RKO (cell line): ENCODE results near the gene MBOAT7.
"Not testable (repeated sequence)": the region's sequence is repeated elsewhere in the genome, so short reads cannot be mapped to it uniquely, and the experiment has no call there.

Source experiments
- DNase-seq: peaks from one replicate; pipeline ENCODE4 v3.0.0-alpha.2; 2016; ENCODE audit warnings: low spot score

MBOAT7 gene

GRCh38 chr19:54188215-54188871 lies 1.0 kb downstream of the MBOAT7 start:
- peak; percentile 73 for DNase-seq

GRCh38 chr19:54186934-54187381 lies 2.4 kb downstream of the MBOAT7 start:
- no peak for DNase-seq

GRCh38 chr19:54186351-54186750 lies 3.0 kb downstream of the MBOAT7 start:
- DNase-seq, result no peak

DNA sequence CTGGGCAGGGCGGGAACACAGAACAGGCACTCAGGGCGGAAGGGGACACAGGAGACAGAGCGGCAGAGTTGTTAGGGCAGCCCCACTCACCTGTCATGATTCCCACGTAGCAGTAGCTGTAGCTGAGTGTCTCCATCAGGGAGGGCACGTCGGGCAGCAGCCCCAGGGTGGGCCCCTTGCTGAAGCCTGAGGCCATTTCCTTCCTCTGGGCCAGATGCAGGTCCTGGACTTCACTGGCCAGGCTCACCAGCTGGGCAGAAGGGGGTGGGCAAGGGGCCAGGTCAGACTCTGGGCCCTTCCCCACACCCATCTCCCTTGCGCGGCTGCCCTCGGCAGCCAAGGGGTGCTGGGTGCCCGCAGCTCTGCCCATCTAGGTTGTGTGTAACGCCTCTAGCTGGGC lies 5.9 kb downstream of the MBOAT7 start:
- DNase-seq, result no peak

GRCh38 chr19:54181894-54182293 lies 7.5 kb downstream of the MBOAT7 start:
- not testable (repeated sequence) for DNase-seq

DNA sequence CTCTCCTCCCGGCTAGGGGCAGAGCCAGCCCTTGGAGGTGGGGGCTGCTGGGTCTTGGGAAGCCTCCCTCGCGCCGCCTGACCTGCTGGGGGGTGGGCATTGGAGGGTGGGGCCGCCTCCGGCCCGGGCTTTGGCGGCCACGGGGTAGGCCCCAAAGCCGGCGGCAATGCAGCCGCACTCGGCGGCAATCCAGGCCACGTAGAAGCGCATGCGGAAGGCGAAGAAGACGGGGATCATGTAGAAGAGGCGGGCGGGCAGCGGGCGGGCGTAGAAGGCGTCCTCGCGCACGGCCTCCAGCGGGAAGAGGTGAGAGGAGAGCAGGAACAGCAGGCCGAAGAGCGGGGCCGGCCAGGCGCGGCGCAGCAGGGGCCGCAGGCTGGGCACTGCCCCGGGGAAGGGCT lies 8.7 kb downstream of the MBOAT7 start:
- DNase-seq, result no peak

GRCh38 chr19:54179921-54180461 lies 9.4 kb downstream of the MBOAT7 start:
- DNase-seq, result peak; percentile 53

- DNase-seq, result no peak
These were observed 10.0 kb downstream of the MBOAT7 start for GRCh38 chr19:54179262-54179852.

GRCh38 chr19:54178581-54179261 lies 10.7 kb downstream of the MBOAT7 start:
- no peak for DNase-seq

- no peak for DNase-seq
These were observed 15.2 kb downstream of the MBOAT7 start for GRCh38 chr19:54173951-54174834.

DNA sequence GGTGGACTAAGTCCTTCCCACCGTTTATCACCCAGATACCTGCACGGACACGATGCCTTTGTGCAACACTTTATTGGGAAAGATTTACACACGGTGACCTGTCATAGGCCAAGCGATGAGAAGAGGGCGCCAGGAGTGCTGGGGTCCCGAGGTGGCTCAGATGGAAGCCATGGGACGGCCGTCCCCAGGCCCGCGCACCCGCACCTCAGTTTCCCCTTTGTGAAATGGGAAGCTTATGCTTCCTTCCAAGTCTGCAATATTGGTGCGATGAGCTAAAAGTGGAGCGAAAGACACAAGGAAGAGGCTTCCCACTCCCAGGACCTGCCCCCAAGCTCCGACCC lies 16.1 kb downstream of the MBOAT7 start:
- no peak for DNase-seq

DNA sequence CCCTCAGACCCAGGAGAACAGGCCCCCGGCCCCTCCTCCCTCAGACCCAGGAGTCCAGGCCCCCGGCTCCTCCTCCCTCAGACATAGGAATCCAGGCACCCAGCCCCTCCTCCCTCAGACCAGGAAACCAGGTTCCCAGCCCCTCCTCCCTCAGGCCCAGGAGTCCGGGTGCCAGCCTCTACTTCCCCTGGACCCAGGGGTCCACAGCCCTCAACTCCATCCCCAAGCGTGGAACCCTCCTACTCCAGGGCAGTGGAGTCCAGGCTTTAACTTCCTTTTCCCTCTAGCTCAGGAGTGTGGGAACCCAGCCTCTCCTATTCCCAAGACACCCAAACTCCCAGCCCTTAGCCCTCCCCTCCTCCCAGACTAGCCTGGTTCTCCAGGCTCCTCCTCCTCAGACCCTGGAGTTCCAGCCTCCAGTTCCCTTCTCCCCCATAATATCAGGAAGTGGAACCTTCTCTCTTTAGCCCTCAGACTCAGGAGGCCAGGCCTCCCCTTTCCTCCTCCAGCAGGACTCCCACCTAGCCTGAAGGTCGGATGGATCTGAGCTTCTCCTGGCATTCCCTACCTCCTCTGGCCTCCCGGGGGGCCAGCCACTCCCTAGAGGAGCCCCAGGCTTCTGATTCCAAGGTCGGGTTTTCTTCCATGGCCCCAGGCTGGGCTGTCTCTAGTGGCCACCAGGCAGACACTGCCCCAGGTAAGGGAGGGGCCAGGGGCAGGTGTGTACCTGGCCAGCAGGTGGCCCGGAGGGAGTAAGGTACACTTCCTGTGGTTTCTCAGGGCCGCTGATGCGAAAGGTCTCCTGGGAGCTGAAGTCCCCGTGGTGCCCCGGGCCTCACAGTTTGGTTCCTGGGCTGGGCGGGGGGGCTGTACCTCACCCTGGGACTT lies 16.7 kb downstream of the MBOAT7 start, which contains the start of gene TMC4:
Gene TMC4, minus strand, starts transcription at position 690 of the 888 bp plus-strand sequence. Its CDS starts 43 bp downstream, at position 647.
- no peak for DNase-seq

GRCh38 chr19:54171736-54172431 lies 17.5 kb downstream of the MBOAT7 start:
- not testable (repeated sequence) for DNase-seq

- DNase-seq, result no peak
These were observed 20.1 kb downstream of the MBOAT7 start for GRCh38 chr19:54169149-54169740.

- peak; percentile 87 for DNase-seq
These were observed 21.0 kb downstream of the MBOAT7 start for GRCh38 chr19:54168174-54168917.

DNA sequence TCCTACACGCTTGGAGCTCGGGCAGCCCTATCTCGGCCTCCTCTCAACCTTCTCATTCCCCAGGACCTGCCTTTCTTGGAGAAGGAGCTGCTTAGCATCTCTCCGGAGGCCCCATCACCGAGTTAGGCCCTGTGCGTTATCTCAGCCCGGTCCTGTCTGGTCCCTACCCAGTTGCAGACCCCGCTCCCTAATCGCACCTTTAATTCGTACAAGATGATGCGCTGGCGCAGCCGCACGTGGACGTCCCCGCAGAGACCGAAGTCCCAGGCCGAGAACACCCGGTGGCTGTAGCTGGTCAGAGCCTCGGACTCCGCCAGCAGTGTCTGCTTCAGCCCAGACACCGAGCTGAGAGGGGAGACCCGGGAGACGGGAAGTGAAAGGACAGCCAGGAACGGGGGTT lies 24.2 kb downstream of the MBOAT7 start:
- no peak for DNase-seq

DNA sequence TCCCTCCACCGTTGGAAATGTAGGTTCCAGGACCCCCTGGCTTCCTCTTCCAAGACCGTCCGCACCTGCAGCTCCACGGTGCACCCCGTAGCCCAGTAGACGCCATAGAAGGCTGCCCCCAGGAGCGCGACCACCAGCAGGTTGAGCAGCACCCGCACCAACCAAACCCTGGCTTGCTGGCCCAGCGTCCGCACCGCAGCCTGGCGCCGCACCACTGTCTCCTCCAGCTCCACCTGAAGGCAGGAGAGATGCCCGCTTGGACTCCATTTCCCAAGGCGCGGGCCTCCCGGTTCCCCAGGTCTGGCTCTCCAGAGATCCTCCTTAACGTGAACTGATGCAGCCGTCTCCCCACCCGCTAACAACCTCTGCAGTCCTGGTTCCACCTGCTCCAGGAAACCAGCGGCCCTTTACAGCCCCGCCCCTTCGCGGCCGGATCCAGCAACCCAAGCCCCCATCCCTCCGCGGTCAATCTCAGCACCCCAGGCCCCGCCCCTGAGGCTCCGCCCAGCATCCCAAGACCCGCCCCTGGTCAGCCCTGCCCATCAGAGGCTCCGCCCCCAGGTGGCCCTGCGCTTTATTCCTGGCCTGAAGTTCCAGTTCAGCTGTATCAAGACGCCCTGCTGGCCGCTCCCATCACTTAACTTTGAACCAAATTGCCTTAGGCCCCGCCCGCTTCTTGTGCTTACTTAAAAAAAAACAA lies 24.9 kb downstream of the MBOAT7 start:
- DNase-seq, result no peak

DNA sequence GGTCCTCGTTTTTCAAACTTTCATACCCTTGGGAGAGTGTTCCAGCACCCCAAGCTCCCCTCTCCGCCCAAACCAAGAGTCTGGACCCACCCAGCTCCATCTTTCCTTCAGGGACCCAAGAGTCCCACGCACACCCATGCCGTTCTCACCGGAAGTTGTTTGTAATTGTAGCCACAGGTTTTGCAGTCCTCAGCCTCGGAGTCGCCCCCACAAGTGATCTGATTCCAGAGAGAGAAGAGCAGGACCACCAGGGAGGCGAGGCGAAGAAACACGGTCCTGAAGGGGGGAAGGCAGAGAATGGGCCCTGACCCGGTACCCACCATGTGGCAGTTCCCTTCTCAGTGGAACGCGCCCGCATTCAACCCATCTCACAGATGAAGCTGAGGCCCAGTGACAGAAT lies 26.5 kb downstream of the MBOAT7 start:
- DNase-seq, result no peak
